GM12878 (cell line): Measurements from ENCODE around the gene HLA-B. TPM values are rescaled to one million over a fixed set of nuclear protein-coding genes. Genes with fewer than 3 reads are reported as not detected.

Experiments
- ATAC-seq: fragments of 200-7000 bp; cut with Tn5 transposase; 3 replicates; pipeline ENCODE4 v1.9.1; 2020; ENCODE audit warnings: mild to moderate bottlenecking, moderate library complexity
- BruUV-seq: library from RNA; stranded (reverse); fragments of 400-500 nt; replicated peaks from 2 replicates; lab custom pipeline; 2021; lab: Mats Ljungman, UMichigan
- CTCF ChIA-PET: fragments of 300-600 bp; sonication (Branson Sonifier 250); formaldehyde crosslinking; extraction: SDS; loops from one replicate; lab custom pipeline; 2021; ENCODE audit warnings: inconsistent platforms; lab: Yijun Ruan, JAX
- POLR2A ChIA-PET: fragments of 350-600 bp; formaldehyde crosslinking; extraction: SDS; loops from one replicate; lab custom pipeline; 2021; ENCODE audit warnings: inconsistent platforms; lab: Charles Lee
- RAD21 ChIA-PET: fragments of 300-600 bp; sonication (Branson Sonifier 250); formaldehyde crosslinking; loops from one replicate; lab custom pipeline; 2023; ENCODE audit warnings: antibody characterized with exemption; ENCODE audit not compliant: unreplicated experiment; lab: Charles Lee
- SMC1A ChIA-PET: fragments of 300-600 bp; sonication (Branson Sonifier 250); formaldehyde crosslinking; loops from one replicate; lab custom pipeline; 2023; ENCODE audit not compliant: unreplicated experiment, uncharacterized antibody; lab: Charles Lee
- DNase-seq: peaks from one replicate; pipeline ENCODE4 v3.0.0-alpha.2; 2011; ENCODE audit warnings: low read depth, low spot score
- FAIRE-seq: peaks from 3 replicates; lab custom pipeline; 2011; peaks lifted over from hg19 to GRCh38; lab: Jason Lieb, UNC
- H2AFZ ChIP-seq: 2 replicates; pipeline ENCODE4 v1.6.0; 2011; ENCODE audit warnings: low read depth, low read length, control low read depth; ENCODE audit not compliant: control insufficient read depth
- H3K27ac ChIP-seq: 2 replicates; pipeline ENCODE4 v1.5.1; 2011; ENCODE audit warnings: control low read depth; ENCODE audit not compliant: control insufficient read depth, insufficient read depth
- H3K27me3 ChIP-seq, 2 experiments: replicated peaks in 1 of 2; 2 replicates each; pipeline versions ENCODE4 v1.6.0 to v1.6.1; 2011; ENCODE audit warnings: low read length in 1 of 2; ENCODE audit not compliant: control insufficient read depth in 2 of 2, insufficient read depth in 2 of 2
- H3K36me3 ChIP-seq, 2 experiments: 2 replicates each; pipeline ENCODE4 v1.5.1; 2011; ENCODE audit warnings: low read length in 1 of 2; ENCODE audit not compliant: control insufficient read depth in 2 of 2, insufficient read depth in 2 of 2
- H3K4me1 ChIP-seq: 2 replicates; pipeline ENCODE4 v1.6.1; 2011; ENCODE audit warnings: mild to moderate bottlenecking, low read length, moderate library complexity, mixed read lengths; ENCODE audit not compliant: control insufficient read depth, insufficient read depth
- H3K4me2 ChIP-seq: 2 replicates; pipeline ENCODE4 v1.6.0; 2011; ENCODE audit warnings: control low read depth; ENCODE audit not compliant: control insufficient read depth, insufficient read depth
- H3K4me3 ChIP-seq: fragments of 200-600 bp; sonication (generic); 2 replicates; pipeline ENCODE4 v1.5.1; 2016
- H3K79me2 ChIP-seq: 2 replicates; pipeline ENCODE4 v1.6.0; 2011; ENCODE audit warnings: low read length; ENCODE audit not compliant: control insufficient read depth, insufficient read depth
- H3K9ac ChIP-seq: 2 replicates; pipeline ENCODE4 v1.8.0; 2011; ENCODE audit warnings: low read length, control low read depth, mixed read lengths; ENCODE audit not compliant: control insufficient read depth, insufficient read depth
- H3K9me3 ChIP-seq: replicated peaks from 3 replicates; pipeline ENCODE4 v1.5.1; 2011; ENCODE audit warnings: mild to moderate bottlenecking, low read length; ENCODE audit not compliant: control insufficient read depth, insufficient read depth
- H4K20me1 ChIP-seq: 2 replicates; pipeline ENCODE4 v1.6.0; 2011; ENCODE audit not compliant: control insufficient read depth, insufficient read depth
- BCL11A ChIP-seq: IDR thresholded peaks from 2 replicates; pipeline ENCODE4 v1.6.1; 2011; ENCODE audit warnings: low read depth, low read length
- BMI1 ChIP-seq: fragments of 450-650 bp; IDR thresholded peaks from 2 replicates; pipeline ENCODE4 v1.6.1; 2016; ENCODE audit warnings: mild to moderate bottlenecking, moderate library complexity, borderline replicate concordance
- BRCA1 ChIP-seq: IDR thresholded peaks from 2 replicates; pipeline ENCODE4 v1.6.1; 2011; ENCODE audit warnings: low read depth, low read length, improper control_type of control experiment
- CEBPB ChIP-seq, 2 experiments: fragments of 150-350 bp in 1 of 2; IDR thresholded peaks; 2 replicates each; pipeline ENCODE4 v1.6.1; 2012 to 2014; ENCODE audit warnings: low read depth in 2 of 2, low read length in 2 of 2, borderline replicate concordance in 1 of 2, inconsistent platforms in 1 of 2
- CTCF ChIP-seq, 3 experiments: IDR thresholded peaks in 2 of 3; conservative IDR thresholded peaks in 1 of 3; 2 replicates each; pipeline ENCODE4 v1.5.1; 2011; ENCODE audit warnings: low read depth in 3 of 3, low read length in 3 of 3, mild to moderate bottlenecking in 3 of 3, control low read depth in 2 of 3, moderate library complexity in 2 of 3, inconsistent platforms in 1 of 3, mixed read lengths in 1 of 3; ENCODE audit not compliant: control insufficient read depth in 2 of 3, insufficient read depth in 1 of 3; ENCODE audit errors: extremely low read depth in 1 of 3
- KLF5 ChIP-seq: fragments of 450-650 bp; IDR thresholded peaks from 2 replicates; pipeline ENCODE4 v1.6.1; 2014; ENCODE audit warnings: mild to moderate bottlenecking; ENCODE audit not compliant: partially characterized antibody
- NR2C1 ChIP-seq: fragments of 450-650 bp; IDR thresholded peaks from 2 replicates; pipeline ENCODE4 v1.6.1; 2017; ENCODE audit warnings: antibody characterized with exemption, mild to moderate bottlenecking, moderate library complexity
- PAX5 ChIP-seq: IDR thresholded peaks from 2 replicates; pipeline ENCODE4 v1.6.1; 2011; ENCODE audit warnings: low read depth, low read length, borderline replicate concordance
- PKNOX1 ChIP-seq: fragments of 450-650 bp; IDR thresholded peaks from 2 replicates; pipeline ENCODE4 v1.6.1; 2016; ENCODE audit warnings: mild to moderate bottlenecking
- RBBP5 ChIP-seq: fragments of 200-600 bp; sonication (generic); conservative IDR thresholded peaks from 2 replicates; pipeline ENCODE4 v1.6.1; 2016
- SIN3A ChIP-seq: IDR thresholded peaks from 2 replicates; pipeline ENCODE4 v1.6.1; 2012; ENCODE audit warnings: low read depth, low read length, improper control_type of control experiment
- SIX5 ChIP-seq: IDR thresholded peaks from 2 replicates; pipeline ENCODE4 v1.6.1; 2011; ENCODE audit warnings: mild to moderate bottlenecking, low read depth, low read length, moderate library complexity; ENCODE audit not compliant: severe bottlenecking
- SMAD5 ChIP-seq: IDR thresholded peaks from 2 replicates; pipeline ENCODE4 v1.6.1; 2016; ENCODE audit warnings: antibody characterized with exemption, low read depth
- ZNF207 ChIP-seq: fragments of 450-650 bp; IDR thresholded peaks from 2 replicates; pipeline ENCODE4 v1.6.1; 2014; ENCODE audit warnings: antibody characterized with exemption, mild to moderate bottlenecking, borderline replicate concordance
- ZNF592 ChIP-seq: fragments of 450-650 bp; IDR thresholded peaks from 2 replicates; pipeline ENCODE4 v1.6.1; 2017; ENCODE audit warnings: mild to moderate bottlenecking, moderate library complexity
- WGBS: methylation state at CpG from one replicate; pipeline ENCODE4 v1.1.6; 2016; ENCODE audit warnings: low lambda C conversion rate; ENCODE audit not compliant: insufficient replicate concordance, insufficient coverage; ENCODE audit errors: missing lambda C conversion rate; 5-methylcytosine and 5-hydroxymethylcytosine counted together
- in situ Hi-C: fragments of 300-500 bp; cut with MboI; formaldehyde crosslinking; loops from 9 replicates; pipeline ENCODE4 v1.14.3; 2018; ENCODE audit warnings: mixed read lengths
- intact Hi-C: fragments of 100-400 bp; cut with micrococcal nuclease; formaldehyde crosslinking; loops from one replicate; pipeline ENCODE4 v1.14.2; 2022; ENCODE audit not compliant: unreplicated experiment
- polyA plus RNA-seq, 11 experiments: library from polyadenylated mRNA; depleted of rRNA in 4 of 11; unstranded in 6 of 11; stranded (reverse) in 5 of 11; fragments of >200 nt; fragmentation: Nextera tagmentation in 4 of 11; fragmentation: Illumina TruSeq in 1 of 11; extraction: Ambion mirVana in 4 of 11; extraction: Trizol in 1 of 11; gene quantifications; 1 replicate in 1 of 11; 2 replicates in 10 of 11; pipeline versions ENCODE4 v1.2.1 to v1.2.3, GENCODE V29; 2011 to 2016; ENCODE audit warnings: inconsistent platforms in 2 of 11, missing spikeins in 2 of 11, low read depth in 1 of 11
- total RNA-seq, 4 experiments: library from RNA; depleted of rRNA in 3 of 4; stranded (reverse); fragments of >200 nt in 3 of 4; fragmentation: Illumina TruSeq in 1 of 4; extraction: Trizol in 1 of 4; gene quantifications; 2 replicates each; pipeline versions ENCODE4 v1.2.1 to v1.2.3, GENCODE V29; 2013 to 2021
- TF ChIP-seq, protein P1 (sequence below): fragments of 450-650 bp; IDR thresholded peaks from 2 replicates; pipeline ENCODE4 v1.6.1; 2017; ENCODE audit warnings: low read depth, mild to moderate bottlenecking, moderate library complexity

HLA-B gene
- total and polyA plus RNA-seq, 10 of the 15 experiments (the other 5 are each of a cell fraction or from before 2014, with no cell fraction given), result 820 to 5,128 (median 3,370) TPM

DNA sequence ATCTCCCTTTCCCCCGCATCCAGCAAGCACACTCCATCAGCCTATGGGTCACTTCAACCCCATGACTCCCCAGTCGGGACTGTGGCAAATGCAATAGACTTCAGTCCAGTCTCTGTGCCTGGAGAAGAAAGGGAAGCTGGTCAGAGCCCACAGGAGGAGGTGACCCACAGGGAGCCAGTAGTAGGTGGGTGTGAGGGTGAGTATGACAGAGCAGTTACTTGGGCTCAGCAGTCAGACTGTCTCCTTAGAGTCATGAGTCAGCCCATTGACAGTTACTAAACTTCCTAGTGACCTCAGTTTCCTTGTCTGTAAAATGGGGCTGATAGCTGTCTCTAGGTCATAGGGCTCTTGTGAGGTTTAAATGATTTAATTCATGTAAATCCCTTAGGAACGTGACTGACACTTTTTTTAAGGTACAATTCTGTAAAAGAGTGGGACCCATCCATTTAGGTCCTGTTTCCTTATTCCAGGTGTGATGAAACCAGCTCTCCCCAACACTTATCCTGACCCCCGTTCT lies 51.2 kb downstream of the HLA-B start:
- in situ Hi-C loops, result no loop called here
- WGBS, result 1% methylated on average over 4 of the region's 4 CpGs
- Histone ChIP-seq H3K4me1 (no peaks in the 10 kb centered on the region), H3K4me2 (no peak overlapping the region), H2AFZ (no peak overlapping the region), H3K9me3 (no peaks in the 10 kb centered on the region), H3K27ac (no peak overlapping the region), H4K20me1 (no peaks in the 10 kb centered on the region), H3K36me3 (no peaks in the 10 kb centered on the region), H3K9ac (no peak overlapping the region), H3K79me2 (no peaks in the 10 kb centered on the region), H3K27me3 (no peaks in the 10 kb centered on the region), H3K4me3 (no peak overlapping the region)
- ATAC-seq, result no peak
- BruUV-seq, result no TSS peak
- FAIRE-seq, result no peak
- RAD21 ChIA-PET, result no interaction called here
- intact Hi-C loops, result no loop called here
- POLR2A ChIA-PET, result no interaction called here
- SMC1A ChIA-PET, result no interaction called here
- DNase-seq, result no peak
- CTCF ChIA-PET, result no interaction called here
- TF ChIP-seq BMI1, result no peak
- no peak for TF ChIP-seq NR2C1
- TF ChIP-seq PKNOX1, result no peak
- TF ChIP-seq, protein P1, sequence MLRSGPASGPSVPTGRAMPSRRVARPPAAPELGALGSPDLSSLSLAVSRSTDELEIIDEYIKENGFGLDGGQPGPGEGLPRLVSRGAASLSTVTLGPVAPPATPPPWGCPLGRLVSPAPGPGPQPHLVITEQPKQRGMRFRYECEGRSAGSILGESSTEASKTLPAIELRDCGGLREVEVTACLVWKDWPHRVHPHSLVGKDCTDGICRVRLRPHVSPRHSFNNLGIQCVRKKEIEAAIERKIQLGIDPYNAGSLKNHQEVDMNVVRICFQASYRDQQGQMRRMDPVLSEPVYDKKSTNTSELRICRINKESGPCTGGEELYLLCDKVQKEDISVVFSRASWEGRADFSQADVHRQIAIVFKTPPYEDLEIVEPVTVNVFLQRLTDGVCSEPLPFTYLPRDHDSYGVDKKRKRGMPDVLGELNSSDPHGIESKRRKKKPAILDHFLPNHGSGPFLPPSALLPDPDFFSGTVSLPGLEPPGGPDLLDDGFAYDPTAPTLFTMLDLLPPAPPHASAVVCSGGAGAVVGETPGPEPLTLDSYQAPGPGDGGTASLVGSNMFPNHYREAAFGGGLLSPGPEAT, result no peak
- no peak for TF ChIP-seq KLF5
- no peak for TF ChIP-seq SMAD5
- no peak for TF ChIP-seq SIN3A
- TF ChIP-seq CEBPB (IDR thresholded peaks at IDR 0.05; ENCODE audit: borderline replicate concordance in 1 of 2, low read depth in 2 of 2, low read length in 2 of 2), result no peak
- no peak for TF ChIP-seq CTCF (IDR thresholded peaks at IDR 0.05 in 2 of 3, conservative IDR thresholded peaks at IDR 0.05 in 1 of 3; ENCODE audit: control insufficient read depth in 2 of 3, extremely low read depth in 1 of 3, insufficient read depth in 1 of 3, low read depth in 3 of 3, low read length in 3 of 3)
- no peak for TF ChIP-seq BCL11A
- TF ChIP-seq RBBP5, result no peak
- TF ChIP-seq ZNF207, result no peak
- TF ChIP-seq ZNF592, result no peak
- TF ChIP-seq SIX5, result no peak
- TF ChIP-seq BRCA1, result no peak
- TF ChIP-seq PAX5, result no peak
